CD4-positive, alpha-beta T cell treated with Interleukin-6 for 4 hours (primary cell): ENCODE data around the gene SZT2.
"Not testable (repeated sequence)": the region's sequence is repeated elsewhere in the genome, so short reads cannot be mapped to it uniquely, and the experiment has no call there.

Source experiments
- DNase-seq: peaks from one replicate; pipeline ENCODE4 v3.0.0-alpha.2; 2020; ENCODE audit warnings: mixed read lengths

The SZT2 gene

DNA sequence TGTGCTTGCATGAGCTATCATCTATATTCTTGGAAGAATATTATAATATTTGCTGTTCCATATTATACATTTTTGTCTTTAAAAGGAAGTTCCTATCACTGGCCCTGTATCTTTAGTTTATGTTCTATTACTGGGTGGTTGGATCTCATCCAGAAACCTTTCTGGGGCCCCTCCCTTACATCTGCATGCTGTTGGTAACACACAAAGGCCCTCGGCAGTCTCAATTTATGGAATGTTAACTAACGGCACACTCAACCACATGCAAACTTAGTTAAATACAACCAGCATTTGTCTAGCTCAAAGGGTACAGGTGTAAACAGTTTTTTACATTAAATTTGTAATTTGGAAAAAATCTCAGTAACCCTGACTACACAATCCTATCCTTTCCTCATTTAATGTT, 73.8 kb downstream of the SZT2 start:
- DNase-seq = no peak

DNA sequence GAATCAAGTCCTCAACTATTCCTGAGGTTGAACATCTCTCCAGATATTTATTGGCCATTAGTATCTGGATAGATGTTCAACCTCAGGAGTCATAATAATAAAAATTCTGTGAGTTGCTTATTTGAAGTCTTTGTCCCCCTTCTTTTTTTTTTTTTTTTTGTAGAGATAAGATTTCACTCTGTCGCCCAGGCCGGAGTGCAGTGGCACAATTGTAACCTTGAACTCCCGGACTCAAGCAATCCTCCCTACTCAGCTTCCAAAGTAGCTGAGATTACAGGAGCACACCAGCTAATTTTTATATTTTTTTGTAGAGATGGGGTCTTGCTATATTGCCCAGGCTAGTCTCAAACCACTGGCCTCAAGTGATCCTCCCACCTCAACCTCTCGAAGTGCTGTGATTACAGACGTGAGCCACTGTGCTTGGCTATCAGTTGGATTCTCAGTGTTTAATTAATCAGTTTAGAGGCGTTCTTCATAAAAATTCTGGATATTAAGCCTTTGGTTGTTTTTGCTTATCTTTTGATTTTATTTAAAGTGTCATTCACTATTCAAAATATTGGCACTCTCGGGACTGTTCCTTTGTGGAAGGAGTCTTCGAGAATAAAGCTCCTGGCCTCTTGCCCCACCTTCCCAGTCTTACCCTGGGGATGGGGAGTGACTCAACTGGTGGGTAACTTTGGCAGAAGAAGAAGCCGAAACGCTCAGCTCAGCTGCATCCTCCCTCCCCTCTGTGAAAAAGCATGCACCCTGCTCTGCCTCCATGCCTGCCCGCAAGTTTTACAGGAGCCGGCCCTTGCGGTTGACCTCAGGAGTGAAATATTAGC, 75.2 kb downstream of the SZT2 start:
- no peak for DNase-seq

DNA sequence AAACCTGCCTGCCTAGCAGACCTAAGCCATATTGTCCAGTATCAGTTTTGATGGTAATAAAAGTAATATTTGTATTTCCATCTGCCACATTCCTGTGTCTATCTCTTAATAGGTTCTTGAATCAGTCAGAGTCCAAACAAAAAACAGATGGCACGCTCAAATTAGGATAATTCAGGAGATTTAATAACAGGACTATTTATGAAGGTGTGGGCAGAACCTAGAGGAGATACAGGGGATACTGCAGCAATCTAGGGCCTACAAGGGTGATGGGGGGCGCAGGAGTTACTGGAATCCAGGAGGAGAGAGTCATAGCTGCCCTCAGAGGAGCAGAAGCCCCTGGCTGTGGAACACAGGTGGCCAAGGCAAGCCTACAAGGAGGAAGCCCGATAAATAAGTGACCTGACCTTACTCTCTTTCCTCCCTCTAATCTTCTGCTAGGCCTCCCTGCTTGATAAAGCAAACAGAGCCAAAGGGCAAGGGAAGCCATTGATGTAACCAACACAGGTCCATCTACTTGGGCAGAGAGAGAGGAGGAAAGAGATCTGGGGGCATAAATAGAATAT, 75.9 kb downstream of the SZT2 start:
- DNase-seq = no peak

DNA sequence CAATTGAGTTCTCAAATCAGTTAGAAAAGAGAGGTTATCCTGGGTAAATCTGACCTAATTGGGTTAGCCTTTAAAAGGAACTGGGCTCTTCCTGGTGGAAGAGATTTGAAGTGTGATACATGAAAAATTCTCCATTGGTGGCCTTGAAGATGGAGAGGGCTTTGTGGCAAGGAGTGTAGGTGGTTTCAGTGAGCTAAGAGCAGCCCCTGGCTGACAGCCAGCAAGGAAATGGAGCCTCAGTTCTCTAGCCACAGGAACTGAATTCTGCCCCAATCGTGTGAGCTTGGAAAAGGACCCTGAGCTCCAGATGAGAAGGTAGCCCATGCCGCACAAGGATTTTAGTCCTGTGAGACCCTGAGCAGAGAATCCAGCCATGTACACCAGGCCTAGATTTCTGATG, 76.7 kb downstream of the SZT2 start:
- DNase-seq = no peak

DNA sequence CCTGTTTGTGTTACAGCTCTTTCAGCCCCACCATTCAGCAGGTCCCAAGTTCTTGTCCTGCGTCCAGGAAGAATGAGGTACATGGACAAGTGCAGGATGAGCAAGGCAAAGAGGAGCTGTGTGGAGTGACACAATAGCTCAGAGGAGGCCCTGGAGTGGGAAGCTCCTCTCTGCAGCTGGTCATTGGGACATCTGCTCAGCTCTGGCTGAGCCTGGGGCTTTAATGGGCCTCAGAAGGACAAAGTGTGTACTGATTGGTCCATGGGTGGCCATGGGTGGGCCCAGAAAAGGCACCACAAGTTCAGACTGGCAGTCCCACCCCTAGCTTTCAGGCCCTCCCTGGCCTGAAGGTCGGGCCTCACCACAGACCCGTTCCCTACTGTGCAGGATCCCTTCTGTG, 78.7 kb downstream of the SZT2 start:
- no peak for DNase-seq

DNA sequence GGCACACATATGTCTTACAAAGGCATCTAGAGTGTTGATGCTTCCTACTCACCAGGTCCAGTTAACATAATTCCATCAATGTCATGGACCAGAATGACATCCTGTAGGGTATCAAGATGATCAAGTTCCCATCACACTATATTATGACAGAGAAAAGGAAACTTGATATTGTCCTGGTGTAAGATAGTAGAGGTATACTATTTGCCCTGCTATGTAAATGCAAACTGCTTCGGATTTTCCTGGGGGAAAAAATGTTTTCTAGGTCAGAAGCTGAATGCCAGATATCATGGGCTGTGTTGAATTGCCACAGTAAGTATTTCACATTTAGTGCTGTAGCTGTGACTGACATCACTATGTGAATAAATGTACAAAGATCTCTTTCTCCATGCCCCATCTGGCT, 80.2 kb downstream of the SZT2 start:
- no peak for DNase-seq

DNA sequence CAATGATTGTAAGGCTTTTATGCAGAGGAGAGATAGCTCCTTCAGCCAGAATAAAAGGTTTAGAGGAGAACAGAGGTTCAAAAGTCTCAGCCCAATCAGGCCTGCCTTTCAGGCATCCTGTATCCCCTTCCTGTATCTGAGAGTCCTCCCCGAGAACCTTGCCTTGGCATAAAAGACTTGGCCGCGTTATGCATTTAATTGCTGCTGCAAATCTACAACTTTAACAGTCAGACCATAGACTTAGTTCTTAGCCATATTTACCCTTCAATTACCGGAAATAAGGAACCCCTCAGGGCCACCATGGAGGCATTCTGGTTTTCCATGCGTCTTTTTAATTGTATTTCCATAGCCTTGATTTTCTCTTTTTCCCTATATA, 82.4 kb downstream of the SZT2 start:
- DNase-seq = no peak

DNA sequence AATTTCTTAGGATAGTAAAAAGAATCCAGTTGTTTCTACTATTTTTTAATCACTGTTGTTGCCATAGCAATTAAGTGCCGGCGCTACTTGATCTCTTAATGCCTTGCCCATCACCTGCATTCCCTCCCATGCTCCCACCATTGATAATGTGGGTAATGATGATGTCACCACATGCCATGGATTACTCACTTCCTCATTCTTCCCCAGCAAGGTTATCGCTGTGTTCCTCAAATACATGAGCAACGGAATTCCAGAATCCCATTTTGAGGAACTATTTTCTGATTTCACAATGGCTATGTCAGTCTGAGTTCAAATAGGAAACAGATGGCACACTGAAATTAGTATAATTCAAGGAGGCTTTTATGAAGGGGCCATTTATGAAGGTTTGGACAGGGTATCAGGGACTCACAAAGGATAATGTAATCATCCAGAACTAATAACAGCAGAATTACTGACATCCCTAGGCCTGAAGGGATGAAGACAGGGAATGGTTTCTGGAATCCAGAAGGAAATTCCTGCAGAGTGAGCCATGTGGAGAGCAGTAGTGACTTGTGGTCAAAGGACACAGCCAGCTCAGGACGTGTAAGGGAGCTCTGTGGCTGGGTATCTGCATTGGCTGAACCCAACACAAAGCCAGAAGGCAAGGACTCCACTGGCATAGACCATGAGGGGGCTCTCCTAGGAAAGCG, 82.9 kb downstream of the SZT2 start:
- DNase-seq = not testable (repeated sequence)

DNA sequence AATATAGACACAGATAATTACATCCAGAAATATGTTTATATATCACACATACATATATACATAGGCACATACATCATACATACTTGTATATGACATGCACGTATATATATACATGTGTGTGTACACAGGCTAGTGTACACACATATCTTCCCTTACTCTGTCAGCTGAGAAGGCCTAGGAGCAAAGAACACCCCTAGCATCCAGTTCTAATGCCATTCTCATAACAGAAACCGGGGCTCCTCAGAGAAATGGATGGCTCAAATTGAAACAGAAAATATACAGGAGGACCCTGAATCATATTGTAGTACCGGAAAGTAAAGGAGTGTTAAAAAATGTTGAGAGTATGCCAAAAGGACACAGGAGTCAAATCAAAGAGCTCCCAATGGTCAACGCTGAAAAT, 83.8 kb downstream of the SZT2 start:
- DNase-seq = no peak

DNA sequence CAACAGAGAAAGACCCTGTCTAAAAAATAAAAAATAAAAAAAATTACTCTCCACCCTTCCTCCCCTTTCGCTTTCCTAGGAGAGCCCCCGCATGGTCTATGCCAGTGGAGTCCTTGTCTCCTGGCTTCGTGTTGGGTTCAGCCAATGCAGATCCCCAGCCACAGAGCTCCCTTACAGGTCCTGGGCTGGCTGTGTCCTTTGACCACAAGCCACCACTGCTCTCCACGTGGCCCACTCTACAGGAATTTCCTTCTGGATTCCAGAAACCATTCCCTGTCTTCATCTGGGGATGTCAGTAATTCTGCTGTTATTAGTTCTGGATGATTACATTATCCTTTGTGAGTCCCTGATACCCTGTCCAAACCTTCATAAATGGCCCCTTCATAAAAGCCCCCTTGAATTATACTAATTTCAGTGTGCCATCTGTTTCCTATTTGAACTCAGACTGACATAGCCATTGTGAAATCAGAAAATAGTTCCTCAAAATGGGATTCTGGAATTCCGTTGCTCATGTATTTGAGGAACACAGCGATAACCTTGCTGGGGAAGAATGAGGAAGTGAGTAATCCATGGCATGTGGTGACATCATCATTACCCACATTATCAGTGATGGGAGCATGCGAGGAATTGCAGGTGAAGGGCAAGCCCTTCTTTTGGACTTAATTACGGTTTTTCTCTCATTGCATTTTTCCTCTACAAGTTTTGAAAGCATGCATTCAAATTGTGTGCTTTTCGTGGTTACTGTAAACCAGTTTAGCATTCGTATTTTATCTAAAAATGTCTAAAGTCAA, 86.1 kb downstream of the SZT2 start:
- not testable (repeated sequence) for DNase-seq

DNA sequence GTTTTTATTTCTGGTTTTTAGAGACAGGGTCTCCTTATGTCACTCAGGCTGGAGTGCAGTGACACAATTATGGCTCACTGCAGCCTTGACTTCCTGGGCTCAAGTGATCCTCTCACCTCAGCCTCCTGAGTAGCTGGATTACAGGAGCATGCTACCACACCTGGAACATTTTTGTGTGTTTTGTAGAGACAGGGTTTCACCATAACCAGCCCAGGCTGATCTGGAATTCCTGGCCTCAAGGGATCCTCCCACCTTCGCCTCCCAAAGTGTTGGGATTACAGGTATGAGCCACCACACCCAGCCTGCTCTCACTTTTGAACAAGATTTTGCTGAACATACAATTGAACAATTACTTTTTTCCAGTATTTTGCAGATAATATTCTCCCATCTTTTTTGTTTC, 88.0 kb downstream of the SZT2 start:
- no peak for DNase-seq

DNA sequence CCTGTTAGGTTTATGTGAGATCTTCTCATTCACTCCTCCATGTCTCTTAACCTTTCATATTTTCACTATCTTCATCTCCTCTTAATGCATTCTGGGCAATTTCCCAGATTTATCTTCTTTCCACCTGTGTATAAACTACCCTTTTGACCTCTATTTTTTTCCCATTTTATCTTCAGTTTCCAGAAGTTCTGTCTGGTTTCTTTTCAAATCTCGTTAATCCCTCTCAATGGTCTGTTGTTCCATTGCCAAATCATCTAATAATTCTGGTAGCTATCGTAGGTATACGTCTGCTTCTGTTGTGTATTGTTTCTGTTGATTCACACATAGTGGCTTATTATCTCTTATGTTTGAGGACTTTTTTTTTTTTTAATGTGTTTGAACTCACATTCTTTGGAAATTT, 89.7 kb downstream of the SZT2 start:
- DNase-seq = no peak

DNA sequence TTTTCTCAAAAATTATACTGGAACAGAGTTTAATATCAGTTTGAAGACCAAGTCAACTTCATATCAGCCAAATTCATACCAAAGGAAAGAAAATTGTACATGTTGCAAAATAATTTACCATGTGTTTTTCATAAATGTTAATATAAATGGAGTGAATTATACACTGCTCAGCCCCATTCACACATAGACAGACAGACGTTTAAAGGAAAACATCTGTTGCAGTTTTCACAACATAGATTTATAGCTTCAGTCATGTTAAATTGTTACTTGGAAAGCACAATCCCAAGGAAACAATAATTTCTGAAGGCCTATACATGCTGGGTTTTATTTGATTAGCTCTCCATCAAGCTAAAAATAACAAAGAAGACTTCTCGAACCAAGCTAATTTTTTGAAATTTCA, 91.8 kb downstream of the SZT2 start:
- no peak for DNase-seq

DNA sequence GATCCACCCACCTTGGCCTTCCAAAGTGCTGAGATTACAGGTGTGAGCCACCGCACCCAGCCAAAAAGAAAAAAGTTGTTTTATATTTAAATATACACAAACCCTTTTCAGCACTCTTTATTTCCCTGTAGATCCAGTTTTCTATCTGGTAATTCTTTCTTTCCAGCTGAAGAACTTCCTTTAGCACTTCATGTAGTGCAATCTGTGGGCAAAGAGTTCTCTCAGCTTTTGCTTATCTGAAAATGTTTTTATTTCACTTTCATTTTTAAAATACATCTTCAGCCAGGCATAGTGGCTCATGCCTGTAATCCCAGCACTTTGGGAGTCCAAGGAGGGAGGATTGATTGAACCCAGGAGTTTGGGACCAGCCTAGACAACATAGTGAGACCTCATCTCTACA, 92.5 kb downstream of the SZT2 start:
- no peak for DNase-seq

DNA sequence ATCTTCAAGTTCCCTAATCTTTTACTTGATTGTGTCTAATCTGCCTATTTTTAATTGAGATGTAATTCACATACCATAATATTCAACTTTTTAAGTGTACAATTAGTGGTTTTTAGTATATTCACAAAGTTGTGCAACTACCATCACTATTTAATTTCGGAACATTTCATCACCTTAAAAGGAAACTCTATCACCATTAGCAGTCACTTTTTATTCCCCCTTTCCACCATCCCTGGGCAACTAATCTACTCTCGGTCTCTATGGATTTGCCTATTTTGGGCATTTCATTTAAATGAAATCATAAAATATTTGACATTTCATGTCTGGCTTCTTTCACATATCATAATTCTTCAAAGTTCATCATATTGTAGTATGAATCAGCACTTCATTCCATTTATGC, 94.7 kb downstream of the SZT2 start:
- DNase-seq = no peak

DNA sequence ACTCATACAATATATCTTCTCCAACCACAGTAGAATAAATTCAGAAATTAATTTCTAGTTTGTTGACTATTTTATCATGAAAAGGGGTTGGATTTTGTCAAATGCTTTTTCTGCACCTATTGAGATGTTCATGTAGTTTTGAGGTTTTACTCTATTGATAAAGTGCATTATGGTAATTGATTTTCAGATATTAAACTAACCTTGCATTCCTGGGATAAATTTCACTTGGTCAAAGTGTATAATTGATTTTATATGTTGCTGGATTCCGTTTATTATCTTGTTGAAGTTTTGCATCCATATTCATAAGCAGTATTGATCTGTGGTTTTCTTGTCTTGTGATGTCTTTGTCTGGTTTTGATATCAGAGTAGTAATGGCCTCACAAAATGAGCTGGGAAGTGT, 98.5 kb downstream of the SZT2 start:
- DNase-seq = no peak

DNA sequence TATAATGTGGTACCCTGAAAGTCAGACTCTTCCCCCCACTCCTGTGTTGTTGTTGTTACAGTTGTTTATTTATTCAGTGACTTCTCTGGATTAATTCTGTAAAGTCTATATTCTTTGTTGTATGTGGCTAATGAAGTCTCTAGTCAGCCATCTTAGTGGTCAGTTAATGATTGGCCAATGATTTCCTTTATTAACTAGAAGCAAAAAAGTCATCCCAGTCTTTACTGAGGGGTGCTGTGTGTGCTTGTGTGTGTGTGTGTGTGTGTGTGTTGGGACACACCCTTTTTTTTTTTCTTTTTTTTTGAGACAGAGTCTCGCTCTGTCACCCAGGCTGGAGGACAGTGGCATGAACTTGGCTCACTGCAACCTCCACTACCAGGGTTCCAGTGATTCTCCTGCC, 101.4 kb downstream of the SZT2 start:
- no peak for DNase-seq

DNA sequence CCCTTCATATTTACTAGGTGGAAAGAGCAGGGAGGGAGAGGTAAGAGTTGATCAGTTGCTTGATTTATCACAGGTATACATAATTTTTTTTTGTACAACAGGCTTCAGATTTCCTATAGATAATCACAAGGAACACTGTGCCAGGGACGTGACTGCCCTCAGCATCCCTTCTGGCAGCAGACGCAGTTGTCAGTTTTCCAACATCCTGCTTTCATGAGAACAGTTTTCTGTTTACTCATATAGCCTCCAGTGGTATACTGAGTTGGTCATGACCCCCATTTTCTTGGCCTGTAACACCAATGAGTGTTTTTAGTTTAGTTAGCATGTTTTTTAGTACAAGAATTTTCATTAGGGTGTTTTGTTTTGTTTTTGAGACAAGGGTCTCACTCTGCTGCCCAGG, 103.1 kb downstream of the SZT2 start:
- no peak for DNase-seq

DNA sequence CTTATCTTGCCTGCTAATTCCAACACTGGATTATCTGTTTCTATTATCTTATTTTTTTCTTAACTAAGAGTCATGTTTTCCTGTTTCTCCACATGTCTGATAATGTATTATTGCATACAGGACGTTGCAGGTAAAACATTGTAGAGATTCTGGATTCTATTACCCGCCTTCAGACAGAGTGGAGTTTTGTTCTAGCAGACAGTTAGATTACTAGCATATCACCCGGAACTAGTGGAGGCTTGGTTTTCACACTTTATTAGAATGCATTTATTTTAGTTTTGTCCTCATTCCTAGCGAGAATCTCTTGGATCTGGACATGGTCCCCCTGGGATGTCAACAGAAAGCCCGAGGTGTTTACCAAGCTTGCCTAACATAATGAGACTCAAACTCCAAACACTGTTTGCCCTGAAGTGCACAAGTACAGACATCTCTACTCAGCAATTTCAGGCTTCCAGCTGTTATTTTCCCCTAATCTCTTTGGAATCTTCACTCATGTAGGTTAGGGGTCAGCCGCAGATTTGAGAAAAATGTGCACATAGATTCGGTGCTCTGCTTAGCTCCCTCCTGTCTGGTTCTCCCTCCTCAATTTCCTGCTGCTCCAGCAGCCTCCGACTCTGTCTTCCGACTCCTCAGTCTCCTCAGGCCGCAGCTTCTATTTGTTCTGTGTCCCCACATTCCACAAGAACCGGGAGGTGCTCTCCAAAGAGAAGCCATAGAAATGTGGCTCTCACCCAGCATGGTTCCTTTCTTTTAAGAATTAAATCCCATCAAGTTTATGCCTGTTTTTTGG, 104.2 kb downstream of the SZT2 start:
- DNase-seq = no peak

DNA sequence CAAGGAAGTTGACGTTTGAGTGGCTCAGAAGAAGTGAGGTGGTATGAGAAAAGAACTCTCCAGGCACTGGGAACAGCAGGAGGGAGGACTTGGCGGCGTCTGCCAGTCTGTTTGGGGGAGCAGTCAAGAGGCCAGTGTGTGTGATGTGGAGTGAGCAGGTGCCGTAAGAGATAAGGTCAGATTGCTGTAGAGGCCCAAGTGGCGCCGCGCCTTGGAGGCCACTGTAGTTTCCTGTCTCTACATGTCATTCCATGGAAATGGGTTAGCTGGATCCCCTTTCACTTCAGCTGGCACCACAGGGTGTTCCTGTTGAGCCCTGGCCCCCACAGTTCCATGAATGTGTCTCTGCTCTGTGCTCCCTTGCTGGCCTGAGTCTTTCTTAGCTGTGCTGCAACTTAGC, 105.5 kb downstream of the SZT2 start:
- no peak for DNase-seq

DNA sequence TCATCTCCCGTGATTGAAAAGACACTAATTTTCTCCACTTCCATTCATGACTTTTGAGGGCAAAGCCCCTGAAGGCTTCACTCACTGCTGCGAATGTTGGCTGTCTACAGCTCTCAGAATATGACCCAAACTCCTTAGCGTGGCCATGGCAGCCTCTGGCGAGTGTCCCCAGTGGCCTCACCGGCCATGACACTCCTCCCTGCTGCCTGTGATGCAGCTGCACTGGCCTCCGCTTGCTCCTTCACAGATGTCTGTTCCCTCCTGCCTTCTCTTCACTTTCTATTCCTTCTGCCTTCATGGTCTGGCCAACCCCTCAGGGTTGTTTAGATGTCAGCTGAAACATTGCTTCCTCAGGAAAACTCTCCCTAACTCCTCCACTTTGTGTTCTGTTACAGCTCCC, 110.2 kb downstream of the SZT2 start:
- DNase-seq = no peak

DNA sequence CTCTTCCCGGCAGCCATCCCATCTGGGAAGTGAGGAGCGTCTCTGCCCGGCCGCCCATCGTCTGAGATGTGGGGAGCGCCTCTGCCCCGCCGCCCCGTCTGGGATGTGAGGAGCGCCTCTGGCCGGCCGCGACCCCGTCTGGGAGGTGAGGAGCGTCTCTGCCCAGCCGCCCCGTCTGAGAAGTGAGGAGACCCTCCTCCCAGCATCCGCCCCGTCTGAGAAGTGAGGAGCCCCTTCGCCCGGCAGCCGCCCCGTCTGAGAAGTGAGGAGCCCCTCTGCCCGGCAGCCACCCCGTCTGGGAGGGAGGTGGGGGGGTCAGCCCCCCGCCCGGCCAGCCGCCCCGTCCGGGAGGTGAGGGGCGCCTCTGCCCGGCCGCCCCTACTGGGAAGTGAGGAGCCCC, 112.1 kb downstream of the SZT2 start:
- DNase-seq = not testable (repeated sequence)

DNA sequence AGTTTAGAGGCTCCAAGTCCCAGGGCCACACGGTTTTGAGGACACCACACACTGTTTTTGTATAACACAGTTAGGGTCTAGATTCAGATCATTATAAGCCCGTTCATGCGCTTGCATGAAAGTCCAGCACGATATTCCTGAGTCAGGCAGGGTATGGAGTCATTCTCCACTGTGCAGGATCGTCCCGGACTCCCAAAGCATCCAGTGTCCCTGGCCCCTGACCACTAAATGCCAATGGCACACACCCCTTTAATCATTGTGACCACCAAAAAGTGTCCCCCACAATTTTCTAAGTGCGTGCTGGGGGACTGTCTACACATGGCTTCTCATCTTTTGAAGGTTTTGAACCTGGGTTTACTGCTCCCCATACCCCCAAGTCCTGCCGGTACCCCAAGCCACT, 113.8 kb downstream of the SZT2 start:
- DNase-seq = no peak
